Adipose tissue (tissue), 3 donors: ENCODE results near the gene PMCH. TPM values are rescaled to one million over a fixed set of nuclear protein-coding genes. Genes with fewer than 3 reads are reported as not detected.
"Not testable (repeated sequence)": the region's sequence is repeated elsewhere in the genome, so short reads cannot be mapped to it uniquely, and the experiment has no call there.

Experiments used
- H3K27ac ChIP-seq: one replicate; pipeline ENCODE4 v1.5.1; 2013; ENCODE audit warnings: low read depth, low read length
- WGBS, 3 donors: extraction: QIAGEN DNeasy Blood & Tissue Kit; methylation state at CpG; one replicate each; pipeline ENCODE4 v1.1.7; 2013; 5-methylcytosine and 5-hydroxymethylcytosine counted together
- polyA plus RNA-seq, 3 donors: library from polyadenylated mRNA; stranded (reverse); fragments of 200-250 nt; gene quantifications; one replicate each; pipeline ENCODE4 v1.2.3, GENCODE V29; 2013
- donor health status: healthy with polysubstance abuse.
- donor health status: Bipolar disorder and iron deficiency.
- donor health status: healthy.

PMCH gene
- not detected for polyA plus RNA-seq

GRCh38 chr12:102197789-102198188 lies at the start of gene PMCH:
TSS of gene PMCH (minus strand) at chr12:102197833. CDS start at chr12:102197770, 63 bp downstream.
- 65 to 79% (median 70%) methylated on average over 1 of the region's 1 CpG for WGBS, 3 donors
- no peak within 1 kb of the TSS for H3K27ac ChIP-seq

- H3K27ac ChIP-seq, result not testable (repeated sequence)
- WGBS, 3 donors, result 89 to 96% (median 94%) methylated on average over 2 of the region's 2 CpGs
Measured at GRCh38 chr12:102240859-102241258, 43.2 kb upstream of the PMCH start.

- no peak overlapping the region for H3K27ac ChIP-seq
- WGBS, 3 donors, result 65 to 71% (median 66%) methylated on average over 2 of the region's 2 CpGs
Measured at GRCh38 chr12:102234599-102234998, 37.0 kb upstream of the PMCH start.

- H3K27ac ChIP-seq, result no peak overlapping the region
- WGBS, 3 donors, result 60 to 74% (median 61%) methylated on average over 1 of the region's 1 CpG
Measured at GRCh38 chr12:102232446-102232845, 34.8 kb upstream of the PMCH start.

GRCh38 chr12:102232036-102232435 lies 34.4 kb upstream of the PMCH start:
- H3K27ac ChIP-seq, result no peak overlapping the region

- 69 to 82% (median 73%) methylated on average over 5 of the region's 5 CpGs for WGBS, 3 donors
- H3K27ac ChIP-seq, result no peak overlapping the region
Measured at GRCh38 chr12:102227954-102228353, 30.3 kb upstream of the PMCH start.

- no peak overlapping the region for H3K27ac ChIP-seq
Measured at GRCh38 chr12:102220736-102221135, 23.1 kb upstream of the PMCH start.

- 82 to 85% (median 83%) methylated on average over 5 of the region's 5 CpGs for WGBS, 3 donors
- no peak overlapping the region for H3K27ac ChIP-seq
Measured at GRCh38 chr12:102215992-102216691, 18.5 kb upstream of the PMCH start.

GRCh38 chr12:102204025-102204424 lies 6.4 kb upstream of the PMCH start:
- WGBS, 3 donors, result 93 to 96% (median 95%) methylated on average over 2 of the region's 2 CpGs
- H3K27ac ChIP-seq, result no peak overlapping the region

- WGBS, 3 donors, result 68 to 88% (median 68%) methylated on average over 4 of the region's 4 CpGs
- H3K27ac ChIP-seq, result no peak overlapping the region
Measured at GRCh38 chr12:102202556-102202955, 4.9 kb upstream of the PMCH start.

- 66 to 82% (median 79%) methylated on average over 3 of the region's 3 CpGs for WGBS, 3 donors
- no peak overlapping the region for H3K27ac ChIP-seq
Measured at GRCh38 chr12:102201436-102202061, 3.9 kb upstream of the PMCH start.

- H3K27ac ChIP-seq, result no peak overlapping the region
- WGBS, 3 donors, result 85 to 86% (median 86%) methylated on average over 4 of the region's 4 CpGs
Measured at GRCh38 chr12:102195826-102196225, 1.8 kb downstream of the PMCH start.

GRCh38 chr12:102182635-102183034 lies 15.0 kb downstream of the PMCH start:
- 53 to 81% (median 62%) methylated on average over 2 of the region's 2 CpGs for WGBS, 3 donors
- H3K27ac ChIP-seq, result no peak overlapping the region

- H3K27ac ChIP-seq, result no peak overlapping the region
Measured at GRCh38 chr12:102174761-102175160, 22.9 kb downstream of the PMCH start.

GRCh38 chr12:102174117-102174516 lies 23.5 kb downstream of the PMCH start:
- WGBS, 3 donors, result 85 to 96% (median 86%) methylated on average over 2 of the region's 2 CpGs
- no peak overlapping the region for H3K27ac ChIP-seq

More at GRCh38 chr12:102174761-102175160, 22.9 kb downstream of the PMCH start:
- 69 to 90% (median 77%) methylated on average over 2 of the region's 2 CpGs for WGBS, 3 donors

- H3K27ac ChIP-seq, result no peak overlapping the region
Measured at GRCh38 chr12:102172436-102172835, 25.2 kb downstream of the PMCH start.

GRCh38 chr12:102171951-102172350 lies 25.7 kb downstream of the PMCH start:
- no peak overlapping the region for H3K27ac ChIP-seq

- 88 to 97% (median 95%) methylated on average over 2 of the region's 2 CpGs for WGBS, 3 donors
- no peak overlapping the region for H3K27ac ChIP-seq
Measured at GRCh38 chr12:102169922-102170621, 27.6 kb downstream of the PMCH start.

GRCh38 chr12:102167821-102168604 lies 29.6 kb downstream of the PMCH start:
- H3K27ac ChIP-seq, result no peak overlapping the region
